Hematopoietic multipotent progenitor cell treated with erythropoietin and hydrocortisone succinate and interleukin-3 and kit ligand, for 8 days (in vitro differentiated cells): Measurements from ENCODE around the gene DICER1.
"Not testable (repeated sequence)": the region's sequence is repeated elsewhere in the genome, so short reads cannot be mapped to it uniquely, and the experiment has no call there.

Source experiments
- DNase-seq: peaks from one replicate; pipeline ENCODE4 v3.0.0-alpha.2; 2015

DICER1 gene

DNA sequence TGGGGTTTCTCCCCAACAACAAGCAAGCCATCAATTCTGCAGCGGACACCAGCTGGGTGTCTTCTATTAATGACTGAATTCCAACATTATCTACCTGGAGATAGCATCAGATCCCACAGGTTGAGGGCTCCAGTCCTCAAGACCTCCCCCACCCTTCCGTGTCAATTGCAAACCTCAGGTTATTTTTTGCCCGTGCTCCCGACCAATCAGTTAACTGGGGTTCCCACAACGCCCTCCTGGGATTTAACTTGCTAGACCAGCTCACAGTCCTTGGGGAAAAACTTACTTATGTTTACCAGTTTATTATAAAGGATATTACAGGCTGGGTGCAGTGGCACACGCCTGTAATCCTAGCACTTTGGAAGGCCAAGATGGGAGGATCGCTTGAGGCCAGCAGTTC lies 9.7 kb downstream of the DICER1 start:
- no peak for DNase-seq

DNA sequence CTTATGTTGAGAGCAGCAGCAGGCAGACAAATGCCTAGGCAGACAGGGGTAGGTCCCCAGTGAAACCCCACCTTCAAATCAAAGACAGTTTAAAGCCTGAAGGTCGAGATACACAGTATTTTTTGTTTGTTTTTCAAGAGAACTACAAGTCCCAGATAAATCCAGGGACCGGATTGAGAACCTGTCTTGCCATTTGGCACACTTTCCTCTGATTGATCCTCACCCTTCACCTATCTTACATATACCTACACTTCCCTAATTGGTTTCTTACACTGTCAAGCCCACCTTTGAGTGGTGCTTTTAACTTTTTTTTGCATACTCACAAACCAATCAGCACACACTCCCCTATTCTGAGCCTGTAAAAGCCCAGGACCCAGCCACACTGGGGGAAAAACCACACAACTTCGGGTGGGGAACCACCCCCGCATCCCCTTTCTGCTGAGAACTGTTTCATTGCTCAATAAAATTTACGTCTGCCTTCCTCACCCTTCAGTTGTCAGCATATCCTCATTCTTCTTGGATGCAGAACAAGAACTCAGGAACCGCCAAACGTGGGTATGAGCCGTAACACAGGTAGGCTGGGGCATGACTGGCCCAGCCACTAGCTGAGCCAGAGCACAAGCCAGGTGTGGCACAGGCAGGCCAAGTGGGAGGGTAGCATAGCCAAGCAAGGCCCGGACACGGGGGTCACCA lies 11.1 kb downstream of the DICER1 start:
- DNase-seq: no peak

DNA sequence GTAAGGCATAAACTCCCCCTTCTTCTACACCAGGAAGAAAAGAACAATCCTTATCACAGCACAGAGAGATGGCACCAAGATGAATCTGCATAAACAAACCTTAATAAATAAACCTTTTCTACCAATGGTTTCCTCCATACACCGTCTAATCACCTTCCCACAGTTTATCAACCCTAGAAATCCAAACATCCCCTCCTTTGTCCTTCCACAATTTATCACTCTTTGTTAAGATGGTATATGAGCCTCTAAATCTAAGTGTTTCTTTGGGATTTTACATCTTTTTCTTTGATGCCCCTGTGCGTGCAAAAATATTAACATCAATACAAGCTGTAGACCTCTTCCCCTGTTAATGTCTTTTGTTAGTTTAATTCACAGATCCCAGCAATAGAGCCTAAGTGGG lies 12.5 kb downstream of the DICER1 start:
- DNase-seq: no peak

DNA sequence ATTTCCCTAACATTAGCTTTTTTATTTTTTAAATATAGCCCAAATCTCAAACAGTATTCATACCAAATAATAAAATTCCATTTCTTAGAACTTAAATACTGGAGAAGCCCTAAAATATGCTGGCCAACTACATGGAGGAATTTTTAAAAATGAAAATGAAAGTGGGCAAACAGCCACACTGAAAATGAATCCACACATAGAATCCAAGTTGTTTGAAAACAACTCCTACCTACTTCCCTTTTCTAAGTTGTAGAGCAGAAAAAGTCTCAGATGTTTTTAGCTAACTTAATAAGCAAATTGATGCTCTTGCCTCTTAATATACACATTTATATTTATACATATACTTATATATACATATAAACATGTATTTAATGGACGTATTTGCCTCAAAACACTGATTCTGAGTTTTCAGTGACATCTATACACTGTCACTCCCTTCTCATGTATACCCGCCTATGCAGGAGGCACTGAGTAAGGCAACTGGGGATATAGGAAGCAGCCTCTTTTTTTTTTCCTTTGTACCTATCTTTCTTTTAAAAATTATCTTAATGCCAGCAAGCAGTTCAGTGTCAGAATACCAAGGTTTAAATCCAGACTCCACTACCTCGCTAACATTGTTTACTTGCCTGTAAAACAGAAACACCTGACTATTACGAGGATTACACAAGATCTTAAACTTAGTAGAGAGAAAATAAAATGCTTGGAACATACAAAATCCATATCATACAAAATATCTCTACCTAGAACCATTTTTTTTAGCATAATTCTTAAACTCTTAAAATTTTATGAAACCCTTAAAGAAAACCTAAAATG lies 13.3 kb downstream of the DICER1 start:
- DNase-seq: no peak

DNA sequence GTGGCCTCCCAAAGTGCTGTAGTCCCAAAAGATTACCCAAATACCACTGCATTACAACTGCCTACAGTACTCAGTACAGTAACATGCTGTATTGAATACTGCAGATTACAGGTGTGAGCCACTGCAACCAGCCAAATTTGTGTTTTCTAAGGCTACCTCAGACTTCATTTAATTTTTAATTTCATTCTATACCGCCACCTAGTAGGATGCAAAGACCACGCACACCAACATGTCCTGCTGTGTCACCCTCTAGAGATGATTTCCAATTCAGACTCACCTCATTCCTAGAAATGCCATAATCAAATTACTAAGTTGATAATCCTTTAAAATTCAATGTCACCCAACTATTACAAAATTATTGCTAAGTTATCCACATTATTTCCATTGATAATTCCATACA lies 15.1 kb downstream of the DICER1 start:
- no peak for DNase-seq

DNA sequence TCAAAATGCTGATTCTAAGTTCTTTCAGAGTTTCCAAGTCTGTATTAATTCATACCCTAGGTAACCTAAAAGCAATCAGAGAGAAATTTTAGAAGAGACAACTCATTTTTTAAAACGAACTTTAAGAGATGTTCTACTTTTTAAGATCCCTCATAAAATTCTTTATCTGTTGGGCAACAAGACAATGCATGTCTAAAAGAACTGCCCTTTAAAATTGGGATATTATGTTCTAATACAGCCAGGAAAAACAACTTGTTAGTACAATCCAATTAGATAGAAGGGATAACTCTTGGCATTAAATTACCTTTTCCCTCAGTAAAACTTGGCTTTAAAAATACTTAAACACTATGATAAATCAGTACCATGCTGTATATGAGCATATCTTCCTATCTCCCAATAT lies 15.6 kb downstream of the DICER1 start:
- DNase-seq: no peak

DNA sequence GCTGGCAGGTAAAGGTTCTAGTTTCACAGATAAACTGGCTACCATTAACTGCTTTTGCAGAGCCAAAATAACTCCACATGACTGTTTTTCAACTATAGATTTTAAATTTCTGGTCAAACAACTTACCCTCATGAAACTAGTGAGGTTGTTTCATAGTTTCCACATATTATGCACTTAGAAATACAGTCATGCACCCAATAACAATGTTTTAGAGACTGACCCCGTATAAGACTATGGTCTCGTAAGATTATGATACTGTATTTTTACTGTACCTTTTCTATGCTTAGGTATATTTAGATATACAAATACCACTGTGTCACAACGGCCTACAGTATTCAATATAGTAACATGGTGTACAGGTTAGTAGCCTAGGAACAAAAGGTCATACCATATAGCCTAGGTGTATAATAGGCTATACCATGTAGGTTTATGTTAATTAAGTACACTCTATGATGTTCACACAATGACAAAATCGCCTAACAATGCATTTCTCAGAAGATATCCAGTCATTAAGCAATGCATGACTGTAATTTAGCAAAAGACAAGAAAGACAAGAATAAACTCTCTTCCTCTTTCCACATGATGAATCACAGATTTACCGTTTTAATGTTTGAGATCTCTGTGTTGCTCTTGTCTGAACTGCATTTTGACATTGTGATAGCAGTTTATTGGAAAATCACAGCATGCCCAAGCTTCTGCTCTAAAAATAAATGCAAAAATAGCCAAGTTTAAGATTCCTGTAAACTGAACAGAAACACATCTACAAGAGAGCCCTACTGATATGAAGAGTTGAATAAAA lies 17.1 kb downstream of the DICER1 start:
- DNase-seq: no peak

DNA sequence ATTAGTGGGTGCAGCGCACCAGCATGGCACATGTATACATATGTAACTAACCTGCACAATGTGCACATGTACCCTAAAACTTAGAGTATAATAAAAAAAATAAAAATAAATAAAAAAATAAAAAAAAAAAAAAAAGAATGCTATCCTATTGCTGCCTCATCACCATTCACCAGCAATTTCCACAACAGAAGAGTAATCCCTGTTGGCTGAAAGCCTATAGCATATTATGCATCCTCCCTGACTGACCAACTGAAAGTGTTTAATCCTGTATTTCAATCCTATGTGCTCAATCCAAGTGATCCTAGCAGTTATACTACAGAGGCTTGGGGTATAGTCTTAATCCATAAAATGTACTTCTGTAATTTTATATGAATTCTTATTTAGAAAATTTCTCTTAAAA lies 18.5 kb downstream of the DICER1 start:
- DNase-seq: no peak

DNA sequence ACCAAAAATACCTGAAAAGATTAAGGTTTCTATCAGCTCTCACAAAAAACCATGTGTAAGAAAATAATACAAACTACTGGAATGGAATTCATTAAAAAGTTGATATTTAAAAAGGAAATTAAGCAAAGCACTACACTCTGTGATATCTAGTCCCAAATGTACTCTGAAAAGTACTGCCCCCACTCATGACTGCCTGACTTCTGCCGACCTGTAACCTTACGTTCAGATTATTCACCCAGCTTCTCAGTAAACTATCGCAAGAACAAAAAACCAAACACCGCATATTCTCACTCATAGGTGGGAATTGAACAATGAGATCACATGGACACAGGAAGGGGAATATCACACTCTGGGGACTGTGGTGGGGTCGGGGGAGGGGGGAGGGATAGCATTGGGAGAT lies 18.9 kb downstream of the DICER1 start:
- DNase-seq: not testable (repeated sequence)

DNA sequence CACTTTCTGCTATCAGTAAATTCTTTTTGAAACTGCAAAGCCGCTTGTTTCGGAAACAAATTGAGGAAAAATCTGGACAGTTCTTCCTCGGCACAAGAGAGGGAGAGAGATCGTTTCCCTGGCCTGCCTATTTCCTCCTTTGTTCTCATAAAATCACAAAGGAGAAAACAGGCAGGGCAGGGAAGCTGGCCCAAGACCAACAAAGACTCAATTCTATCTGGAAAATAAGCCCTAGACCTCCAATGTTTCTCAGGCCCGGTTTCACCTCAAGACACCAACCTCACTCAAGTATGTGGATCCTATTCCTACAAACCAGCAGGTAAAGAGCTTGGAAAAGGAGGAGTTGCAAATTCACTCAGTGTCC lies 19.5 kb downstream of the DICER1 start:
- no peak for DNase-seq

DNA sequence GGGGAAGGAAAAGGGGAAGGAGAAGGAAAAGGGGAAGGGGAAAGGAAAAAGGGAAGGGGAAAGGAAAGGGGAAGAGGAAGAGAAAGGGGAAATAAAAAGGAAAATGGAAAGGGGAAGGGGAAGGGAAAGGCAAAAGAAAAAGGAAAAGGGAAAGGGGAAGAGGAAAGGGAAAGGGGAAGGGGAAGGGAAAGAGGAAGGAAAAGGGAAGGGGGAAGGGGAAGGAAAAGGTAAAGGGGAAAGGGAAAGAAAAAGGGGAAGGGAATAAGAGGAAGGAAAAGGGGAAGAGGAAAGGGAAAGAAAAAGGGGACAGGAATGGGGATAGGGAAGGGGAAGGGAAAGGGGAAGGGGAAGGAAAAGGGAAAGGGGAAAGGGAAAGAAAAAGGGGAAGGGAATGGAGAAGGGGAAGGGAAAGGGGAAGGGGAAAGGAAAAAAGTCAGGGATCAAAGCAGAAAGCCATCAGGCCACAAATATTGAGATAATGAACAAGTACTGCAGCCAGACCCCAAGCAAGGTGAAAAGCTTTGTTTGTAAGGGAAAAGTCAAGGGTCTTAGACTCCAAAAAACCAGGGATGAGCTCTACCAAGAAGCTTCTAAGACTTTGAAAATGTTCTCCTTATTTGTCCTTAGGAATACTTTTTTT lies 20.0 kb downstream of the DICER1 start:
- DNase-seq: no peak

DNA sequence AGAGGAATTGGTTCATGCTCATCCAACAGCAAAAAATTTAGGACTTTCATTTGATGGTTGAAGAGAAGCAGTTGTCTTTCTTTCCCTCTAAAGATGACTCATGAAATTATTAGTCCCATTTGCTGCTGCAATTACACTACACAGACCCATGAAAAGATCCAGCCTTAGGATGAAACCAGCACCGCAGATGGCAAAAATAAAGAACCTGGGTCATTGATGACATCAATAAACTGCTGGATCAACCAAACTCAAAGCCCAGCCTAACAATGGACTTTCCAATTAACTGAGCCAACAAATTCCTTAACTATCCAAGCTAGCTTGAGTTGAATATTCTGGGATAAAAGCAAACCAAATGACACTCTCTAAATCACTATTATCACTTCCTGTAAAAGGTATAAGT lies 20.7 kb downstream of the DICER1 start:
- DNase-seq: no peak

DNA sequence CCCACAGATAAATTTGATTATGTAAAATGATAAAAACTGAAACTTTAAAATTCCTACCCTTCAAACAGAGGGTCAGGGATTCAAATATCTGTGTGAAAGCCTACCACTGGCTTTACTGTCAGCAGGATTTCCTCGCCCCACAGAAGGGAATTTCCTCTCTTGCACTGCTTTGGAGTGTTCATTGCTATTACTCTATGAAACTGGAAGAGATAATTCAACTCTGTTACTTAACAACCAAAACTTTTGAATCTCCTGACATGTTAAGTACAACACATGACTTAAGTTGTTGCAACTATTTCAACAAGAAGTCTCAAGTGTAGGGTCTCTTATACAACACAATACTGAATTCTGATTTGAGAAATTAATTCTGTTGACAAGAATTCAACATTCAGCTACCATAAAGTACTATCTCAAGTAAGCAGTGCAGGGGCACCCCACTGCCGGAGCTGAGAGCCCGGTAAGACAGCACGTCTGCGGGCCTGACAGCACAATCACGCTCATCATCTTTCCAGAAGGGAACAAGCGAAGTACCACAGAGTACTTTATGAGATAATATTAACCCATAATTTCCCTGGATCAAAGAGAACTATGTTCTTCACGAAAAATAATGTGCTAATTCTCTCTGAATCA lies 22.9 kb downstream of the DICER1 start:
- DNase-seq: no peak

DNA sequence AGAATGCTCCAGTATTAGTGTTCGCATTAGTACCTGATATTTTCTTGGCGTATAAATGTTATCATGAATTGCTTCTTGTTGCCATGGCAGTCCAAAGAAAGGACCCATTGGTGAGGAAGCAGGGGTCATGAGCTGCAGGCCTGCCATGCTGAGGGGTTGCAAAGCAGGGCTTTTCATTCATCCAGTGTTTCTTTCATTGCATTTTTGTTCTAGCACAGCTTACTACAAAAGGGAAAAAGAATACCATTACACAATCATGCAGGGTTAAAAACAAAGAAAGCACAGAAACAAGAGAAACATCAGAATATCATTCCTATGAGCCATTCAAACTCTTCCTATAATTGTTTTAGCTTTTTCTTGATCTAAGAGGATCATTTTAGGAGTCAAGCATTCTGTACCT lies 24.0 kb downstream of the DICER1 start:
- DNase-seq: no peak

DNA sequence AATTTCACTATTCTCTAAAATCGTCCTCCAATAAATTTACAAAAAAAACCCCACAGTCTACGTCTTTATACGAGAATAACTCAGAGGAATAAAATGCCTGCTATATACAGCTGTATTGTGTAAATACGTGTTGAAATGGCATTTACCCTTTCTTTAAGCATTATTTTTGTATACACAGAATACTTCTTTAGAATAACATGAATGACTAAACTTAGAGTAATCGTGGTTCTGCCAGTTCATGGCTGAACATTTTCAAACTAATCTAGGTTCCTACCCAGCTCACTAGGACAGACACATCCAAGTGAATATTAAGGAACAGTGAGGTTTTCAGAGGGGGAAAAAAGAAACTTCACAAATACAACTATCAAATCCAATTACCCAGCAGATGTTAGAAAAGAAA lies 24.6 kb downstream of the DICER1 start:
- no peak for DNase-seq

DNA sequence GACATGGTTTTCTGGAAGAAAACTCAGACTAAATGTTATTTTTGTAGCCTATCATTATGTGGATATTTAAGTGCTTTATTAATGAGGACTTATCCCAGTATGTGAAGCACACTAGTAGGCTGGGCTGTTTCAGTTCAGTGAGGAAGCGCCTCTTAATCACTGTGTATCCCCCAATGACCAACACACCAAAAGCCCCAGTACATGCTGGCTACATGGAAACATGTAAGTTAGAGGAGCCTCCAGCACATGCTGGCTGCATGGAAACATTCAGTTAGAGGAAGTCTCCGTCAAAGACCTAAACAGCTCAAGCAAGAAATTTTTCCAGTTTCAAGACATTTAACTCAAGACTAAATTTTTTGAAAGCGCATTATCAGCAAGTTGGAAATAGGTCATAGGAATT lies 26.8 kb downstream of the DICER1 start:
- DNase-seq: no peak

DNA sequence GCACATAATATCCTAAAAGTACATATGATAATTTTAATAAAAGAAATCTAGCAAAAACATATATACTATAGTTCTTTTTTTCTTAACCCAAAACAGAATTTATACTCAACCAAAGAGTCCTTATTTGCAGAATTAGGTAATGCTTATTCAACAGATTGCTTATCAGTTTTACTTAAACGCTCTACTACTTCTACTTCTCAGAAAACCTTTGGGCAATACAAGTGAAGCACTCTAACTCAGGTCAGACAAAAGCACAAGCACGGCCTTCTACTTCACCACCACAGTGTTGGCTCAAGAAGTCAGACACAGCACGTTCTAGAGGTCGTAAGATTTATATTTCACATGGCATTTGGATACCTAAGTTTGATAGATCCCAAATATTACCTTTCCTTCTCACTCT lies 29.2 kb downstream of the DICER1 start:
- peak; percentile 11 for DNase-seq

DNA sequence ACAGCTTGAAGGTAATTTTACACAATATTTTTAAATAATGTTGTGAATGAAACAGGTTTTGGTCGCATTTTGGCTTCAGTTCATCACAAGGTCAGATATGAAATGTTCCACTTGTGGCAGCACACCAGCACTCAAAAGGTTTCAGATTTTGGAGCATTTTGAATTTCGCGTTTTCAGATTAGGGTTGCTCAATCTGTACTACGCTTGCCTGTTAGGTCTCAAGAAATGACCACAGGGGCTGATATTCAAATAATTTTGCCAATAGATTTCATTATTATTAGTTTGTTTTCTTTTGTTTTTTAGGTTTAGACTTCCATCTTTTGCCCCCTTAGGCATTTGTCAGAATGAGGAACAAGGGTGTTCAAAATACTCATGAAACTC lies 29.8 kb downstream of the DICER1 start:
- no peak for DNase-seq

DNA sequence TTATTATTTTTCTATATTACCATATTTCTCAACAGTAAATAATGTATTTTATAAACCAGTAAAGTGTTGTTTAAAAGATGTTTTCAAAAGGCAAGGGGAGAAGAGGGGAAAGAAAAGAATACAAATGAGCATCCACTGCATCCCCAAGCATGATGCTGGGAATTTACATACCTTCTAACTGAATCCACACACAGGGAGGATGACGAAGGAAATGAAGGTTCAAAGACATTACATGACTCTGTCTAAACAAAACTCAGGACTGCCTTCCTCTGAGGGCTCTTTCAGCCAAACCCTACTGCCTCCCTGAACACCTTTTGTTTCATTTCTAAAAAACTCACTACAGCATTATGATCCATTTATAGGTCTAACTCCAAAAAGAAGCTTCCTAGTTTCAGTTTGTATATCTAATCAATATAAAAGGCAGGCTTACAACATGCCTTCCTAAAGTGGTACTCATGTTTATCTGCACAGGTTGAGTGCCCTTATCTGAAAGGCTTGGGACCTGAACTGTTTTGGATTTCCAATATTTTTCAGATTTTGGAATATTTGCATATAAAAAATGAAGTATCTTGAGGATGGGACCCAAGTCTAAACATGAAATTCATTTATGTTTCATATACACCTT lies 30.3 kb downstream of the DICER1 start:
- DNase-seq: no peak

DNA sequence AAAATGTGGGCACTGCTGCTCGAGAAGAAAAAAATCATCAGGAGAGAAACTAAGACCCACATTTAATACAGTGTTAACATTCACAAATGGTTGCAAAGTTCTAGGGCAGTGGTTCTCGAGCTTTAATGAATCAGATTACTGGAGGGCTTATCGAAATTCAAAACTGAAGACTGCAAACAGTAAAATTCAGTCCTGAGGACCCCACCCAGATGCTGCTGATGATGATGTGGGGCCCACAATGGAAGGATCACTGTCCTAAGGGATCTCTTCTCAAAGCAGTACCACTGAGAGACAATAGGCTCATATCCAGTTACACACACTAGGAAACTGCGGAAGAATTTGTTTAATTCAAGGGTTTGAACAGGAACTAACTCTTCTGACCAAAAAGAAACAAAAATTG lies 31.4 kb downstream of the DICER1 start:
- DNase-seq: no peak

DNA sequence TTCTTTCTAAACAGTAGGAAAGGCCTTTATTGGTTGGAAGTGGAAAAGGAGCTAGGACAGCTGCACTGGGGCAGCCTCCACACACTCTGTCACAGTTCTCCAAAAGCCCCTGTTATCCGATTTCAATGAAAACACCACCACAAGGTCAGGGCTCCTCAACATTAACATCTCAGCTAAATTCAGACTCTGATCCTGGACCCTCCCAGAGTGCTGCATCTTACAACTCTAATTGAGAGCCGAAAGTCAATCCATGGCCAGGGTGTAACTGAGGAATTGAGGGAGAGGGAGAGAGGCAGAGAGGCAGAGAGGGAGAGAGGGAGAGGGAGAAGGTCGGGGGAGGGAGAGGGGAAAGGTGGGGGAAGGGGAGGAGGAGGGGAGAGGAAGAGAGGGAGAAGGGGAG lies 32.1 kb downstream of the DICER1 start:
- no peak for DNase-seq

DNA sequence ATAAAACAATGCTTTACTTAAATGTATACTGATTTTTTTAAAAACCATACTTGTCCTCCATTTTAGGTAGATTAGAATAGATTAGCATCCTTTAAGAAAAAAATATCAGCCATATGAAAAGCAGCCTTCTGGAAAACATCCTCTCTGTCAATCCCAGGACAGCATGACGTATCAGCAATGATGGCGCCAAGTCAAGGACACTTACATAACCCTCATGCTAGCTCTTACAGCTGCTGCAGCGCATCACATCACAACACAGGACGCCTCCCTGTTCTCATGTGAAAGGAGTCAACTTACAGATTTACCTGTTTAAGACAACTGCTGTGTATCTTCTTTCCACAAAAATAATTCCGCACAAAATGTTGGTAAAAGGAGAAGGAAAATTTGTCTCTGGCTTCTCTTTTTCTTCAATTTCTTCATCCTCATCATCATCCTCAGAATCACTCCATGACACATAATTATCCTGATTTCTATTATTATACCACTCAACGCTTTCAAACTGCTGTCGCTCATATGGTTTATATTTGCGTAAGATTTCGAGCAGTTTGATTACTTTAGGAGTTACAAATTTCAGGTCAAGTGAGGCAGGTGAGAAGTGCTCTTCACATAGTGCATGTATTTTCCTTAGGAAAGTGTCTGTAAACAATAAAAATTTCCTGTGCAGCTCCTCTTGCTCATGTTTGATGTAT lies 33.3 kb downstream of the DICER1 start:
- DNase-seq: no peak
